NCI-H460 (cell line): ENCODE results near the gene SOX18. TPM values are rescaled to one million over a fixed set of nuclear protein-coding genes. Genes with fewer than 3 reads are reported as not detected.

Experiments used
- small RNA-seq, 2 experiments: library from RNA; depleted of rRNA; stranded (forward); fragments of <200 nt; gene quantifications; one replicate each; pipeline ENCODE3, GENCODE V24; 2014
- total RNA-seq: library from RNA; depleted of rRNA; stranded (reverse); fragments of >200 nt; shearing (Covaris generic); gene quantifications from 2 replicates; pipeline ENCODE4 v1.2.3, GENCODE V29; 2014; rRNA removed

The SOX18 gene
- total RNA-seq, 1 experiment from 2014 or later: 0.77 TPM

Small RNA genes within 50 kb of the gene (small RNA-seq; reads per million reads assigned to genes)
- 0 reads per million in 2 experiments for gene AL355803.1
- 0 reads per million in 2 experiments for gene MIR6813

Other genes starting within 250 kb of the SOX18 start
- 0.20 and 0.30 TPM in 2 replicates for gene ZBTB46, start 218.4 kb downstream of the SOX18 start, total RNA-seq
- gene ABHD16B, start 188.1 kb downstream of the SOX18 start, total RNA-seq: not detected in 2 replicates
- gene TPD52L2, start 184.4 kb downstream of the SOX18 start, total RNA-seq: 97.6 and 103 TPM in 2 replicates
- gene DNAJC5, start 154.5 kb downstream of the SOX18 start, total RNA-seq: 30.7 and 31.9 TPM in 2 replicates
- 17.9 and 18.5 TPM in 2 replicates for gene UCKL1, start 93.2 kb downstream of the SOX18 start, total RNA-seq
- 6.6 and 6.9 TPM in 2 replicates for gene ZNF512B, start 79.7 kb downstream of the SOX18 start, total RNA-seq
- gene SAMD10, start 70.0 kb downstream of the SOX18 start, total RNA-seq: 2.6 and 3.6 TPM in 2 replicates
- 45.1 and 47.9 TPM in 2 replicates for gene PRPF6, start 68.5 kb downstream of the SOX18 start, total RNA-seq
- 0.75 and 0.87 TPM in 2 replicates for gene C20orf204, start 13.5 kb downstream of the SOX18 start, total RNA-seq
- gene TCEA2, start 13.6 kb upstream of the SOX18 start, total RNA-seq: 25.2 and 31.0 TPM in 2 replicates
- gene RGS19, start 29.9 kb upstream of the SOX18 start, total RNA-seq: 12.6 and 15.0 TPM in 2 replicates
- gene OPRL1, start 30.4 kb upstream of the SOX18 start, total RNA-seq: 0.17 and 0.32 TPM in 2 replicates
- gene LKAAEAR1, start 34.8 kb upstream of the SOX18 start, total RNA-seq: not detected in 2 replicates
- not detected in 2 replicates for gene NPBWR2, start 57.9 kb upstream of the SOX18 start, total RNA-seq
- not detected in 2 replicates for gene MYT1, start 114.8 kb upstream of the SOX18 start, total RNA-seq
- gene PCMTD2, start 206.1 kb upstream of the SOX18 start, total RNA-seq: 37.8 and 45.1 TPM in 2 replicates